IMR-90 (cell line): Measurements from ENCODE around the gene ARNT2. TPM values are rescaled to one million over a fixed set of nuclear protein-coding genes. Genes with fewer than 3 reads are reported as not detected.

Experiments used
- ATAC-seq: fragments of 200-7000 bp; cut with Tn5 transposase; 2 replicates; pipeline ENCODE4 v1.9.1; 2020; ENCODE audit warnings: low read depth, mild to moderate bottlenecking, moderate library complexity
- BruUV-seq: library from RNA; stranded (reverse); fragments of 400-500 nt; replicated peaks from 2 replicates; lab custom pipeline; 2021; lab: Mats Ljungman, UMichigan
- CTCF ChIA-PET: fragments of 300-600 bp; formaldehyde crosslinking; extraction: SDS; loops from one replicate; lab custom pipeline; 2021; ENCODE audit warnings: antibody characterized with exemption; lab: Yijun Ruan, JAX
- POLR2A ChIA-PET: fragments of 300-600 bp; sonication (Branson Sonifier 250); formaldehyde crosslinking; loops from one replicate; lab custom pipeline; 2022; ENCODE audit warnings: antibody characterized with exemption; ENCODE audit not compliant: unreplicated experiment; lab: Charles Lee
- DNase-seq: peaks from one replicate; pipeline ENCODE4 v3.0.0; 2013
- H2AFZ ChIP-seq: replicated peaks from 2 replicates; pipeline ENCODE3; 2013; ENCODE audit warnings: low read length, mild to moderate bottlenecking; ENCODE audit not compliant: poor library complexity
- H2AK5ac ChIP-seq: 2 replicates; pipeline ENCODE4 v1.6.1; 2013; ENCODE audit warnings: low read depth, low read length, inconsistent platforms
- H2AK9ac ChIP-seq: replicated peaks from 2 replicates; pipeline ENCODE3; 2013; ENCODE audit warnings: mild to moderate bottlenecking, low read depth, low read length, moderate library complexity; ENCODE audit not compliant: poor library complexity
- H2BK120ac ChIP-seq: 2 replicates; pipeline ENCODE4 v1.6.1; 2013; ENCODE audit warnings: low read depth, low read length, inconsistent platforms
- H2BK15ac ChIP-seq: 3 replicates; pipeline ENCODE4 v1.6.1; 2013; ENCODE audit warnings: low read depth, low read length, inconsistent platforms
- H2BK20ac ChIP-seq: 2 replicates; pipeline ENCODE4 v1.6.1; 2013; ENCODE audit warnings: low read depth, mild to moderate bottlenecking, inconsistent platforms, low read length, moderate library complexity
- H2BK5ac ChIP-seq: 2 replicates; pipeline ENCODE4 v1.6.1; 2013; ENCODE audit warnings: mild to moderate bottlenecking, low read depth, low read length, inconsistent platforms; ENCODE audit not compliant: poor library complexity, severe bottlenecking
- H3K14ac ChIP-seq: replicated peaks from 2 replicates; pipeline ENCODE4 v1.6.1; 2013; ENCODE audit warnings: low read depth, low read length, inconsistent platforms
- H3K18ac ChIP-seq: 2 replicates; pipeline ENCODE4 v1.6.1; 2013; ENCODE audit warnings: low read depth, low read length, control low read depth
- H3K23ac ChIP-seq: 2 replicates; pipeline ENCODE4 v1.6.1; 2013; ENCODE audit warnings: low read depth, low read length, inconsistent platforms
- H3K27ac ChIP-seq: 2 replicates; pipeline ENCODE4 v1.5.1; 2013; ENCODE audit warnings: mild to moderate bottlenecking, control low read depth, low read length; ENCODE audit not compliant: insufficient read depth
- H3K27me3 ChIP-seq: 2 replicates; pipeline ENCODE4 v1.6.1; 2013; ENCODE audit warnings: low read length; ENCODE audit not compliant: control insufficient read depth, insufficient read depth
- H3K36me3 ChIP-seq: 2 replicates; pipeline ENCODE4 v1.6.1; 2013; ENCODE audit warnings: low read length, mixed read lengths; ENCODE audit not compliant: control insufficient read depth, insufficient read depth
- H3K4ac ChIP-seq: 2 replicates; pipeline ENCODE4 v1.6.1; 2013; ENCODE audit warnings: low read depth, low read length, inconsistent platforms
- H3K4me1 ChIP-seq: 2 replicates; pipeline ENCODE4 v1.6.1; 2013; ENCODE audit warnings: low read length, mixed read lengths; ENCODE audit not compliant: control insufficient read depth, insufficient read depth
- H3K4me2 ChIP-seq: 2 replicates; pipeline ENCODE4 v1.6.1; 2013; ENCODE audit warnings: low read depth, mild to moderate bottlenecking, control low read depth, low read length, moderate library complexity
- H3K4me3 ChIP-seq: 2 replicates; pipeline ENCODE4 v1.5.1; 2013; ENCODE audit warnings: low read depth, mild to moderate bottlenecking, control low read depth, low read length, moderate library complexity; ENCODE audit not compliant: insufficient read depth
- H3K56ac ChIP-seq: 2 replicates; pipeline ENCODE4 v1.6.1; 2013; ENCODE audit warnings: low read length, inconsistent platforms; ENCODE audit not compliant: insufficient read depth; ENCODE audit errors: extremely low read depth
- H3K79me1 ChIP-seq, 2 experiments: 2 replicates each; pipeline ENCODE4 v1.6.1; 2013; ENCODE audit warnings: low read length in 2 of 2, inconsistent platforms in 1 of 2, low read depth in 1 of 2
- H3K9ac ChIP-seq: 2 replicates; pipeline ENCODE4 v1.6.1; 2013; ENCODE audit warnings: low read depth, low read length, control low read depth
- H3K9me1 ChIP-seq: 2 replicates; pipeline ENCODE4 v1.6.1; 2013; ENCODE audit warnings: low read length, inconsistent platforms; ENCODE audit not compliant: insufficient read depth
- H3K9me3 ChIP-seq: 2 replicates; pipeline ENCODE4 v1.6.1; 2013; ENCODE audit warnings: low read length; ENCODE audit not compliant: control insufficient read depth, insufficient read depth
- H4K20me1 ChIP-seq: 2 replicates; pipeline ENCODE4 v1.6.1; 2013; ENCODE audit warnings: low read length, inconsistent platforms; ENCODE audit not compliant: insufficient read depth
- H4K5ac ChIP-seq: 2 replicates; pipeline ENCODE4 v1.6.1; 2013; ENCODE audit warnings: mild to moderate bottlenecking, low read depth, low read length, control low read depth
- H4K8ac ChIP-seq, 2 experiments: 2 replicates each; pipeline ENCODE4 v1.6.1; 2013; ENCODE audit warnings: low read depth in 2 of 2, low read length in 2 of 2, control low read depth in 1 of 2, inconsistent platforms in 1 of 2
- H4K91ac ChIP-seq: 2 replicates; pipeline ENCODE4 v1.6.1; 2013; ENCODE audit warnings: low read depth, low read length, inconsistent platforms; ENCODE audit not compliant: insufficient read depth
- FOS ChIP-seq: fragments of 150-350 bp; IDR thresholded peaks from 2 replicates; pipeline ENCODE4 v1.6.1; 2016; ENCODE audit warnings: low read depth, low read length
- MAFK ChIP-seq: IDR thresholded peaks from 2 replicates; pipeline ENCODE4 v1.6.1; 2012; ENCODE audit warnings: low read depth, low read length, improper control_type of control experiment
- NFE2L2 ChIP-seq: fragments of 150-350 bp; IDR thresholded peaks from 2 replicates; pipeline ENCODE4 v1.6.1; 2016; ENCODE audit warnings: low read depth, mild to moderate bottlenecking, low read length
- RFX5 ChIP-seq: IDR thresholded peaks from 2 replicates; pipeline ENCODE4 v1.8.0; 2012; ENCODE audit warnings: low read depth, mild to moderate bottlenecking, low read length, moderate library complexity
- SMC3 ChIP-seq: fragments of 150-350 bp; IDR thresholded peaks from 2 replicates; pipeline ENCODE4 v1.6.1; 2016; ENCODE audit warnings: low read depth, mild to moderate bottlenecking, antibody characterized with exemption, low read length, moderate library complexity
- WGBS, 2 experiments: methylation state at CpG; one replicate each; pipeline versions ENCODE4 v1.1.5 to v1.1.7; 2013; ENCODE audit warnings: missing lambda C conversion rate in 2 of 2; ENCODE audit not compliant: insufficient read length in 1 of 2; ENCODE audit errors: extremely low coverage in 2 of 2; 5-methylcytosine and 5-hydroxymethylcytosine counted together
- dilution Hi-C: fragments of 300-500 bp; cut with HindIII; formaldehyde crosslinking; loops from one replicate; pipeline ENCODE4 v1.14.3; 2018; ENCODE audit warnings: low sequenced_read_pairs; ENCODE audit not compliant: unreplicated experiment
- in situ Hi-C: fragments of 300-500 bp; cut with MboI; formaldehyde crosslinking; loops from 3 replicates; pipeline ENCODE4 v1.14.3; 2019; ENCODE audit warnings: low sequenced_read_pairs, inconsistent platforms, mixed read lengths
- intact Hi-C: fragments of 100-400 bp; cut with micrococcal nuclease; formaldehyde crosslinking; loops from 2 replicates; pipeline ENCODE4 v1.10.0; 2022
- polyA plus RNA-seq, 3 experiments: library from polyadenylated mRNA; depleted of rRNA; stranded (reverse); fragments of >200 nt; gene quantifications; 2 replicates each; pipeline ENCODE4 v1.2.3, GENCODE V29; 2012; ENCODE audit warnings: low replicate concordance in 1 of 3
- total RNA-seq: library from RNA; depleted of rRNA; stranded (reverse); fragments of >200 nt; gene quantifications from 2 replicates; pipeline ENCODE4 v1.2.3, GENCODE V29; 2012
- TF ChIP-seq, protein P1 (sequence below): fragments of 150-350 bp; IDR thresholded peaks from 2 replicates; pipeline ENCODE4 v1.6.1; 2016; ENCODE audit warnings: low read depth, mild to moderate bottlenecking, low read length, moderate library complexity, borderline replicate concordance

Gene ARNT2
- total and polyA plus RNA-seq, 2 of the 4 experiments (the other 2 are of a cell fraction) = 18.2 to 19.0 TPM

DNA sequence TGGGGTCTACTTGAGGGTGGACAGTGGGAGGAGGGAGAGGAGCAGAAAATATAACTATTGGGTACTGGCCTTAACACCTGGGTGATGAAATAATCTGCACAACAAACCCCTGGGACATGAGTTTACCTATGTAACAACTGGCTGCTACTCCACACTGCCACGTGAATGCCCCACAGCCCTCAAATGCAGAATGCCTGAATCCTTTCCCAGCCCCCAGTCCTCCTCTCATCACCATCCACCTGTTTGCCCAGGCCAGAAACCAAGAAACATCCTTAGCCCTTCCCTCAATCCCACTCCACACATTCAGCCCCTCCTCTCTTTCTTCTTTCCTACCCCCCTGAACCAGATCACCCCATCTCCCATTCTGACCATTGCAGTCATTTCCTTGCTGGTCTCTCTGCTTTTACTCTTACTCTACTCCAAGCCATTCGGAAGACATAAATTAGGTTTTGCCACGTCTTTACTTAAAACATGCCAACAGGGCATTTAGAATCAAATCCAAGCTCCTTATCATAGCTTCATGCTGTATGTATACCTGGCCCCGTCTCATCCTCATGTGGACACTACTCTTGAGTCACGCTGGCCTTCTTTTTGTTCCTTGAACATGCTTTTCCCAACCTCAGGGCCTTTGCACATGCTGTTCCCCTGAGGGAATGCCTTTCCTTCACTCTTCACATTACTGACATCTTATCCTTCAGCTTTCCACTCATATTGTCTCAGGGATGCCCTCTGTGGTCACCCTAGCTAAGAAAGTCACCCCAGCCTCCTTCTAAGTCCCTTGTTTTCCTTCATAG, 153.5 kb downstream of the ARNT2 start:
- Histone ChIP-seq H2BK15ac (no peak overlapping the region), H3K56ac (no peak overlapping the region), H2AK9ac (no peak overlapping the region), H3K79me1 (peaks cover under 1 to 8% of the 10 kb centered on the region in 2 experiments; a peak in 3 of 4 replicates), H3K4me2 (no peak overlapping the region), H3K27me3 (no peaks in the 10 kb centered on the region), H3K9me1 (peaks cover 30% of the 10 kb centered on the region), H3K4me1 (peaks cover 5% of the 10 kb centered on the region), H3K9ac (no peak overlapping the region), H4K8ac (0 out of 4 replicates have a peak overlapping the region, but pooled peaks of 1 of the 2 experiments have one; percentile 6), H3K4me3 (no peak overlapping the region), H3K18ac (peak overlapping the region; percentile 14; the same call in 1 of the 2 replicates), H2AK5ac (peak overlapping the region; percentile 45; the same call in 1 of the 2 replicates), H2BK120ac (0 out of 2 replicates have a peak overlapping the region, but pooled peaks have one; percentile 20), H2AFZ (no peak overlapping the region), H2BK5ac (no peak overlapping the region), H4K91ac (no peak overlapping the region; the same call in 1 of the 2 replicates), H3K23ac (no peak overlapping the region), H4K20me1 (no peaks in the 10 kb centered on the region), H4K5ac (peak overlapping the region; percentile 53), H3K4ac (no peak overlapping the region), H3K9me3 (no peaks in the 10 kb centered on the region), H3K27ac (no peak overlapping the region), H3K36me3 (peaks cover 34% of the 10 kb centered on the region), H3K14ac (peak overlapping the region; percentile 14; the same call in 1 of the 2 replicates), H2BK20ac (peak overlapping the region; percentile 33; the same call in 1 of the 2 replicates)
- in situ Hi-C loops (no loop called here), intact Hi-C loops (no loop called here), dilution Hi-C loops (no loop called here)
- no peak for TF ChIP-seq RFX5
- TF ChIP-seq SMC3 = no peak
- no peak for TF ChIP-seq MAFK
- TF ChIP-seq NFE2L2 = no peak
- no peak for TF ChIP-seq FOS
- TF ChIP-seq, protein P1, sequence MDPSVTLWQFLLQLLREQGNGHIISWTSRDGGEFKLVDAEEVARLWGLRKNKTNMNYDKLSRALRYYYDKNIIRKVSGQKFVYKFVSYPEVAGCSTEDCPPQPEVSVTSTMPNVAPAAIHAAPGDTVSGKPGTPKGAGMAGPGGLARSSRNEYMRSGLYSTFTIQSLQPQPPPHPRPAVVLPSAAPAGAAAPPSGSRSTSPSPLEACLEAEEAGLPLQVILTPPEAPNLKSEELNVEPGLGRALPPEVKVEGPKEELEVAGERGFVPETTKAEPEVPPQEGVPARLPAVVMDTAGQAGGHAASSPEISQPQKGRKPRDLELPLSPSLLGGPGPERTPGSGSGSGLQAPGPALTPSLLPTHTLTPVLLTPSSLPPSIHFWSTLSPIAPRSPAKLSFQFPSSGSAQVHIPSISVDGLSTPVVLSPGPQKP = no peak
- BruUV-seq = no TSS peak
- ChIA-PET CTCF (interaction anchor here (1.1 kb wide), 1 partner anchor 102 kb away, joined by 3 read pairs; no protein-coding TSS in a partner anchor), POLR2A (no interaction called here)
- 100% methylated on average over 3 of the region's 5 CpGs; no CpG with 5 or more reads in 1 of the 2 experiments for WGBS, 2 experiments
- ATAC-seq = no peak
- DNase-seq = no peak
